Hepatic stellate cell (primary cell): ENCODE results near the gene MEIS2.

Source experiments
- DNase-seq: peaks from one replicate; pipeline ENCODE4 v3.0.0; 2011; ENCODE audit warnings: low spot score

MEIS2 gene

GRCh38 chr15:36964626-36965025 is 135.7 kb downstream of the MEIS2 start:
- DNase-seq = no peak

- no peak for DNase-seq
These were observed 138.4 kb downstream of the MEIS2 start for GRCh38 chr15:36961956-36962355.

- no peak for DNase-seq
These were observed 139.5 kb downstream of the MEIS2 start for GRCh38 chr15:36960947-36961227.

GRCh38 chr15:36960179-36960946 is 140.0 kb downstream of the MEIS2 start:
- DNase-seq = no peak

GRCh38 chr15:36959746-36960145 is 140.6 kb downstream of the MEIS2 start:
- no peak for DNase-seq

- DNase-seq = no peak
These were observed 141.7 kb downstream of the MEIS2 start for GRCh38 chr15:36958606-36959005.

- DNase-seq = no peak
These were observed 145.9 kb downstream of the MEIS2 start for GRCh38 chr15:36954486-36954885.

GRCh38 chr15:36953346-36953745 is 147.0 kb downstream of the MEIS2 start:
- no peak for DNase-seq

GRCh38 chr15:36951731-36952247 is 148.6 kb downstream of the MEIS2 start:
- no peak for DNase-seq

- no peak for DNase-seq
These were observed 150.0 kb downstream of the MEIS2 start for GRCh38 chr15:36950371-36950770.

- no peak for DNase-seq
These were observed 151.4 kb downstream of the MEIS2 start for GRCh38 chr15:36948982-36949381.

- DNase-seq = no peak
These were observed 153.2 kb downstream of the MEIS2 start for GRCh38 chr15:36947035-36947719.

- no peak for DNase-seq
These were observed 155.9 kb downstream of the MEIS2 start for GRCh38 chr15:36944442-36944841.

GRCh38 chr15:36943508-36944361 is 156.6 kb downstream of the MEIS2 start:
- DNase-seq = no peak

- no peak for DNase-seq
These were observed 158.0 kb downstream of the MEIS2 start for GRCh38 chr15:36942248-36942827.

- no peak for DNase-seq
These were observed 158.6 kb downstream of the MEIS2 start for GRCh38 chr15:36941798-36942197.

GRCh38 chr15:36940636-36941260 is 159.6 kb downstream of the MEIS2 start:
- DNase-seq = no peak

GRCh38 chr15:36940219-36940618 is 160.1 kb downstream of the MEIS2 start:
- DNase-seq = no peak

- no peak for DNase-seq
These were observed 161.6 kb downstream of the MEIS2 start for GRCh38 chr15:36938764-36939163.

- DNase-seq = no peak
These were observed 162.2 kb downstream of the MEIS2 start for GRCh38 chr15:36938131-36938530.

GRCh38 chr15:36936613-36937012 is 163.7 kb downstream of the MEIS2 start:
- DNase-seq = no peak
